ENCODE measurements around the gene LRRC57. TPM values are rescaled to one million over a fixed set of nuclear protein-coding genes. Genes with fewer than 3 reads are reported as not detected.
A peak's percentile ranks its signal among the peaks of the same experiment; 100 is the strongest.

LRRC57 gene
- total RNA-seq, 1 experiment from 2014 or later: 28.8 TPM

DNA sequence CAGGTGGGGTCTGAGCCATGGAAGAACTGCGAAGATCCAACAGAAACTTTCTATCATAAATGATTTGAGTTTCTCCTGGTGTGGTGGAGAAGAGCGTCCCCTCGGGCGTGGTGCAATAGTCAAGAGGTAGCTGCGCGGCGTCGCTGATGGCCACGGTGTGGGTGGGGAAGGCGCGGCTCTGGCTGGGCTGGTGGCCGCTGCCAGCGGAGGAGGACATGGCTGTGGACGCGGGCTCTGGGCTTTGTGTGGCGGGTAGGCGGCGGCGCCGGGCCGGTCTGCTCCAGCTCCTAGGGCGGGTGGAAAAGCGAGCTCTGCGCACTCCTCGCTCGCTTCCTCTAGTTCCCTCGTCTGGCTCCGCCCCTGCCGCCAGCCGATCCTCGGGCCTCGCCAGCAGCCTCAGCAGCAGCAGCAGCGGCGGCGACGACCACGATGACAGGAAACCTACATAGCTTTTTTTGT, 32.7 kb upstream of the LRRC57 start:
- ChIA-PET POLR2A (no interaction called here), CTCF (interaction anchor here (2.6 kb wide), 1 partner anchor 11 kb away, joined by 12 read pairs; no protein-coding TSS in a partner anchor)
- H3K4me1 Mint-ChIP-seq (ENCODE audit: low read depth, unreplicated experiment): peaks cover 7% of the 10 kb centered on the region
- H3K4me3 ChIP-seq (ENCODE audit: low read depth, low read length): peak overlapping the region; percentile 31
- no peak overlapping the region for H3K27ac Mint-ChIP-seq (ENCODE audit: unreplicated experiment)
- H3K27me3 Mint-ChIP-seq (ENCODE audit: insufficient read depth, unreplicated experiment): peaks cover 34% of the 10 kb centered on the region
- intact Hi-C loops (cut with micrococcal nuclease; ENCODE audit: unreplicated experiment): loop anchor here (1.0 kb wide), 1 partner anchor 69 kb away; no protein-coding TSS in a partner anchor
- H3K4me1 ChIP-seq: 0 out of 2 replicates have a peak, but pooled peaks cover 7% of the 10 kb centered on the region
- no peaks in the 10 kb centered on the region for H3K36me3 Mint-ChIP-seq (ENCODE audit: insufficient read depth, unreplicated experiment)
- TF ChIP-seq, protein P1, sequence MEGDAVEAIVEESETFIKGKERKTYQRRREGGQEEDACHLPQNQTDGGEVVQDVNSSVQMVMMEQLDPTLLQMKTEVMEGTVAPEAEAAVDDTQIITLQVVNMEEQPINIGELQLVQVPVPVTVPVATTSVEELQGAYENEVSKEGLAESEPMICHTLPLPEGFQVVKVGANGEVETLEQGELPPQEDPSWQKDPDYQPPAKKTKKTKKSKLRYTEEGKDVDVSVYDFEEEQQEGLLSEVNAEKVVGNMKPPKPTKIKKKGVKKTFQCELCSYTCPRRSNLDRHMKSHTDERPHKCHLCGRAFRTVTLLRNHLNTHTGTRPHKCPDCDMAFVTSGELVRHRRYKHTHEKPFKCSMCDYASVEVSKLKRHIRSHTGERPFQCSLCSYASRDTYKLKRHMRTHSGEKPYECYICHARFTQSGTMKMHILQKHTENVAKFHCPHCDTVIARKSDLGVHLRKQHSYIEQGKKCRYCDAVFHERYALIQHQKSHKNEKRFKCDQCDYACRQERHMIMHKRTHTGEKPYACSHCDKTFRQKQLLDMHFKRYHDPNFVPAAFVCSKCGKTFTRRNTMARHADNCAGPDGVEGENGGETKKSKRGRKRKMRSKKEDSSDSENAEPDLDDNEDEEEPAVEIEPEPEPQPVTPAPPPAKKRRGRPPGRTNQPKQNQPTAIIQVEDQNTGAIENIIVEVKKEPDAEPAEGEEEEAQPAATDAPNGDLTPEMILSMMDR (IDR thresholded peaks at IDR 0.05; ENCODE audit: insufficient read depth in 1 of 2, low read depth in 1 of 2, low read length in 1 of 2, severe bottlenecking in 1 of 2, unreplicated experiment in 1 of 2): no peak
- H3K4me3 Mint-ChIP-seq (ENCODE audit: unreplicated experiment): peak overlapping the region; percentile 73
- H3K27me3 ChIP-seq (replicated peaks; ENCODE audit: control insufficient read depth, insufficient read depth, low read length): no peaks in the 10 kb centered on the region
- no peaks in the 10 kb centered on the region for H3K9me3 Mint-ChIP-seq (ENCODE audit: unreplicated experiment)
- no peaks in the 10 kb centered on the region for H3K9me3 ChIP-seq
- DNase-seq: peak; percentile 78 to 79
- no peaks in the 10 kb centered on the region for H3K36me3 ChIP-seq (ENCODE audit: control insufficient read depth, insufficient read depth, low read length)
- BruUV-seq (replicated peaks): no TSS peak

DNA sequence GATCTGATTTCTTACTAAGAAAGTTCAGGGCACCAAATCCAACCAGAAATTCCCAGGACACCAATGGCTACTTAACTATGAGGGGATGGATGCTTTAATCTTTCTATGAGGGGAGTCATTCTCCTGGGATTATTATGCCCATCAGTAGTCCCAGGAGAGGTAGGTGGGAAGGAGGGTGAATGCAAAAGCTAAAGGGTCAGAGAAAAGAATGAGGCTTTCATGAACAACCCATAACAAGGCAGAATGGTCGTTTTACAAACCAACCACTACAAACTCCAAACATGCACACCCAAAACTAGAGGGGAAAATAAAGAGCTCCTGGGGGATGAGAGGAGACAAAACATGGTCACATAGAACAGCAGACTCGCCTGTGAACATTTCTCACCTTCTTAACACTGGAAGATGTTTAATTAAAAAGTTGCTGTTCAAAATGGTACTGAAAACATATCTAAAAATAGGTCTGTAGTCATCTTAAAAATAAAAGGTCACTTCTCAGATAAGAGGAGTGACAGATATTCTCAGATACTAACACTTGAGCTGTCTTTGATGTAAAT, 30.5 kb upstream of the LRRC57 start:
- TF ChIP-seq, protein P1 (IDR thresholded peaks at IDR 0.05; ENCODE audit: insufficient read depth in 1 of 2, low read depth in 1 of 2, low read length in 1 of 2, severe bottlenecking in 1 of 2, unreplicated experiment in 1 of 2): no peak
- H3K9me3 ChIP-seq: no peaks in the 10 kb centered on the region
- no peak for DNase-seq
- 0 out of 2 replicates have a peak, but pooled peaks cover 16% of the 10 kb centered on the region for H3K4me1 ChIP-seq
- peaks cover 32% of the 10 kb centered on the region for H3K27me3 Mint-ChIP-seq (ENCODE audit: insufficient read depth, unreplicated experiment)
- intact Hi-C loops (cut with micrococcal nuclease; ENCODE audit: unreplicated experiment): no loop called here
- H3K4me3 ChIP-seq (ENCODE audit: low read depth, low read length): no peak overlapping the region
- BruUV-seq (replicated peaks): no TSS peak
- ChIA-PET POLR2A (interaction anchor here (0.6 kb wide), 1 partner anchor 786 kb away, joined by 3 read pairs; no protein-coding TSS in a partner anchor), CTCF (no interaction called here)
- H3K9me3 Mint-ChIP-seq (ENCODE audit: unreplicated experiment): no peaks in the 10 kb centered on the region
- H3K4me3 Mint-ChIP-seq (ENCODE audit: unreplicated experiment): no peak overlapping the region
- H3K36me3 Mint-ChIP-seq (ENCODE audit: insufficient read depth, unreplicated experiment): peaks cover 6% of the 10 kb centered on the region
- H3K4me1 Mint-ChIP-seq (ENCODE audit: low read depth, unreplicated experiment): peaks cover 7% of the 10 kb centered on the region
- H3K27ac Mint-ChIP-seq (ENCODE audit: unreplicated experiment): no peak overlapping the region
- H3K27me3 ChIP-seq (replicated peaks; ENCODE audit: control insufficient read depth, insufficient read depth, low read length): peaks cover 1% of the 10 kb centered on the region; the same call in 1 of the 2 replicates
- H3K36me3 ChIP-seq (ENCODE audit: control insufficient read depth, insufficient read depth, low read length): no peaks in the 10 kb centered on the region

DNA sequence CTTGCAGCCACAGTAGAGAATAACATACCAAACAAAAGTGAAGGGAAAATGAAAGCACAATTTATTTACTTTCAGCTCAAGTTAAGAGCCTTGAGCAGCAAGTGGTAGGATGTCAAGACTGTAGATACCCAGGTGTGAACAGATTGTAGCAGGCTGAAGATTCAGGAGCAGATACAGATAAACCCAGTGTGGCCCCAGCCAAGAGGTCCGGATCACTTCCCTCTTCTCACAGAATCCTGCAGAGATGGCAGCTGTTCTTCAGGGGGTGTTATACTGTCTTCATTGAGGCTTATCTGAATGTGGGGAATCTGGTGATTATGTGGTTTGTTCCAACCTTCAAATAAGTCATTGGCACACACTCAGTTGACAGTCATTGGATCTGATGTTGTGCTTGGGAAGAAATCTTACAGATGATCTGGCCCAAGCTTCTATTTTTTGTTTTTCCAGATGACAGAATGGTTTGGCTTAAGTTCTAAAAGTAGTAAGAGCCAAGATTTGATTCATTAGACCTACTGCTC, 29.0 kb upstream of the LRRC57 start:
- no peaks in the 10 kb centered on the region for H3K9me3 Mint-ChIP-seq (ENCODE audit: unreplicated experiment)
- no TSS peak for BruUV-seq (replicated peaks)

More for the DNA sequence above, 29.0 kb upstream of the LRRC57 start:
- no peak for DNase-seq
- no peaks in the 10 kb centered on the region for H3K36me3 ChIP-seq (ENCODE audit: control insufficient read depth, insufficient read depth, low read length)
- Mint-ChIP-seq H3K27ac (ENCODE audit: unreplicated experiment) (no peak overlapping the region), H3K36me3 (ENCODE audit: insufficient read depth, unreplicated experiment) (peaks cover 6% of the 10 kb centered on the region), H3K4me3 (ENCODE audit: unreplicated experiment) (no peak overlapping the region), H3K27me3 (ENCODE audit: insufficient read depth, unreplicated experiment) (peaks cover 26% of the 10 kb centered on the region), H3K4me1 (ENCODE audit: low read depth, unreplicated experiment) (peaks cover 7% of the 10 kb centered on the region)
- H3K4me3 ChIP-seq (ENCODE audit: low read depth, low read length): no peak overlapping the region
- intact Hi-C loops (cut with micrococcal nuclease; ENCODE audit: unreplicated experiment): no loop called here
- H3K9me3 ChIP-seq: no peaks in the 10 kb centered on the region
- TF ChIP-seq, protein P1 (IDR thresholded peaks at IDR 0.05; ENCODE audit: insufficient read depth in 1 of 2, low read depth in 1 of 2, low read length in 1 of 2, severe bottlenecking in 1 of 2, unreplicated experiment in 1 of 2): no peak
- POLR2A ChIA-PET: no interaction called here
- CTCF ChIA-PET: no interaction called here
- H3K4me1 ChIP-seq: 0 out of 2 replicates have a peak, but pooled peaks cover 17% of the 10 kb centered on the region
- peaks cover 1% of the 10 kb centered on the region; the same call in 1 of the 2 replicates for H3K27me3 ChIP-seq (replicated peaks; ENCODE audit: control insufficient read depth, insufficient read depth, low read length)
